ENCODE results near the gene ZBBX. TPM values are rescaled to one million over a fixed set of nuclear protein-coding genes. Genes with fewer than 3 reads are reported as not detected.

Gene ZBBX
- total and polyA plus RNA-seq, 2 of the 8 experiments (the other 6 are each of a cell fraction or from before 2014, with no cell fraction given): 0.17 to 0.84 TPM

GRCh38 chr3:167274141-167274874, 105.8 kb downstream of the ZBBX start (continued):
- TF ChIP-seq ATF3 (IDR thresholded peaks at IDR 0.05; ENCODE audit: insufficient read depth, low read depth, low read length) (no peak), CBX5 (IDR thresholded peaks at IDR 0.05; ENCODE audit: low read depth, low read length) (no peak), SIRT6 (IDR thresholded peaks at IDR 0.05; ENCODE audit: low read length) (no peak), YY1 (IDR thresholded peaks at IDR 0.05; ENCODE audit: low read depth, low read length) (no peak)
